Pancreas (tissue), 10 donors: ENCODE results near the gene SOCS3. TPM values are rescaled to one million over a fixed set of nuclear protein-coding genes. Genes with fewer than 3 reads are reported as not detected.

Source experiments
- ATAC-seq, 4 donors: fragments of 200-7000 bp; cut with Tn5 transposase; one replicate each; pipeline versions ENCODE4 v1.8.0 to v1.9.1; 2020; ENCODE audit warnings: mild to moderate bottlenecking in 4 of 4, moderate library complexity in 4 of 4
- DNase-seq, 6 donors: peaks; one replicate each; pipeline ENCODE4 v3.0.0-alpha.2; 2020
- FAIRE-seq: peaks from 2 replicates; lab custom pipeline; 2012; peaks lifted over from hg19 to GRCh38; lab: Jason Lieb, UNC
- H3K27ac ChIP-seq, 4 donors: fragments of 200-600 bp; sonication (generic); 1 replicate in 3 of 4; 2 replicates in 1 of 4; pipeline versions ENCODE4 v1.5.0 to v1.8.0; 2020
- H3K27me3 ChIP-seq, 4 donors: fragments of 200-600 bp; one replicate each; pipeline ENCODE4 v1.8.0; 2021
- H3K36me3 ChIP-seq, 3 donors: fragments of 200-600 bp; sonication (generic) in 1 of 3; one replicate each; pipeline versions ENCODE4 v1.5.0 to v1.8.0; 2020 to 2021
- H3K4me1 ChIP-seq, 3 donors: fragments of 200-600 bp; one replicate each; pipeline ENCODE4 v1.8.0; 2021
- H3K4me3 ChIP-seq, 4 donors: fragments of 200-600 bp; sonication (generic) in 2 of 4; one replicate each; pipeline versions ENCODE4 v1.5.0 to v1.8.0; 2020 to 2021
- H3K9me3 ChIP-seq, 4 donors: fragments of 200-600 bp; one replicate each; pipeline ENCODE4 v1.8.0; 2021
- WGBS, 2 donors: extraction: QIAGEN DNeasy Blood & Tissue Kit; methylation state at CpG; one replicate each; pipeline ENCODE4 v1.1.7; 2013; 5-methylcytosine and 5-hydroxymethylcytosine counted together
- intact Hi-C, 3 donors: fragments of 100-400 bp; cut with DNase I; formaldehyde crosslinking; loops; one replicate each; pipeline versions ENCODE4 v1.11.1 to v1.14.2; 2022
- polyA plus RNA-seq, 2 donors: library from polyadenylated mRNA; stranded (reverse); fragments of 200-250 nt; gene quantifications; one replicate each; pipeline ENCODE4 v1.2.3, GENCODE V29; 2013
- total RNA-seq, 6 donors: library from RNA; stranded (reverse); fragmentation: NEBNext Ultra II Directional in 4 of 6; extraction: Animal tissue kit (Norgen Biotek cat#: 25700) in 4 of 6; gene quantifications; one replicate each; pipeline versions ENCODE4 v1.2.1 to v1.2.4, GENCODE V29; 2021 to 2023
- TF ChIP-seq, protein P1 (sequence below), 4 donors: fragments of 200-600 bp; sonication (generic) in 3 of 4; IDR thresholded peaks; one replicate each; pipeline versions ENCODE4 v1.5.0 to v1.8.0; 2021; ENCODE audit warnings: antibody characterized with exemption in 4 of 4
- donor health status: healthy with polysubstance abuse.
- donor health status: DM: no; HTN: no; CAD: no; lungs with moderate emphysema.
- donor health status: DM: no; HTN: no; CAD: no.
- donor health status: control.
- donor health status: control.
- donor health status: Bipolar disorder and iron deficiency.
- donor health status: DM: yes; HTN: yes; CAD: no.
- donor health status: DM: no; HTN: no; CAD: no.
- donor health status: DM: no; HTN: no; CAD: no.
- donor health status: DM: yes; HTN: yes; CAD: no.

SOCS3 gene
- total and polyA plus RNA-seq, 8 donors, result 5.7 to 53.3 (median 22.8) TPM

GRCh38 chr17:78325076-78325687 lies 34.7 kb downstream of the SOCS3 start:
- Histone ChIP-seq H3K4me3 (no peak overlapping the region), H3K27me3 (no peaks in the 10 kb centered on the region), H3K36me3 (no peaks in the 10 kb centered on the region), H3K4me1 (no peaks in the 10 kb centered on the region), H3K27ac (peak overlapping the region in 2 of 4 donors; percentile 38 to 57), H3K9me3 (no peaks in the 10 kb centered on the region)
- TF ChIP-seq, protein P1, sequence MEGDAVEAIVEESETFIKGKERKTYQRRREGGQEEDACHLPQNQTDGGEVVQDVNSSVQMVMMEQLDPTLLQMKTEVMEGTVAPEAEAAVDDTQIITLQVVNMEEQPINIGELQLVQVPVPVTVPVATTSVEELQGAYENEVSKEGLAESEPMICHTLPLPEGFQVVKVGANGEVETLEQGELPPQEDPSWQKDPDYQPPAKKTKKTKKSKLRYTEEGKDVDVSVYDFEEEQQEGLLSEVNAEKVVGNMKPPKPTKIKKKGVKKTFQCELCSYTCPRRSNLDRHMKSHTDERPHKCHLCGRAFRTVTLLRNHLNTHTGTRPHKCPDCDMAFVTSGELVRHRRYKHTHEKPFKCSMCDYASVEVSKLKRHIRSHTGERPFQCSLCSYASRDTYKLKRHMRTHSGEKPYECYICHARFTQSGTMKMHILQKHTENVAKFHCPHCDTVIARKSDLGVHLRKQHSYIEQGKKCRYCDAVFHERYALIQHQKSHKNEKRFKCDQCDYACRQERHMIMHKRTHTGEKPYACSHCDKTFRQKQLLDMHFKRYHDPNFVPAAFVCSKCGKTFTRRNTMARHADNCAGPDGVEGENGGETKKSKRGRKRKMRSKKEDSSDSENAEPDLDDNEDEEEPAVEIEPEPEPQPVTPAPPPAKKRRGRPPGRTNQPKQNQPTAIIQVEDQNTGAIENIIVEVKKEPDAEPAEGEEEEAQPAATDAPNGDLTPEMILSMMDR (IDR thresholded peaks at IDR 0.05), result no peak
- DNase-seq (peak in 1 of 6 donors; percentile 32), ATAC-seq (peak in 3 of 4 donors; percentile 35 to 37 (median 37)), FAIRE-seq (no peak)
- whole genome bisulfite sequencing, 2 donors, result 80 to 87% methylated on average over 20 of the region's 20 CpGs
- intact Hi-C loops, result no loop called here

DNA sequence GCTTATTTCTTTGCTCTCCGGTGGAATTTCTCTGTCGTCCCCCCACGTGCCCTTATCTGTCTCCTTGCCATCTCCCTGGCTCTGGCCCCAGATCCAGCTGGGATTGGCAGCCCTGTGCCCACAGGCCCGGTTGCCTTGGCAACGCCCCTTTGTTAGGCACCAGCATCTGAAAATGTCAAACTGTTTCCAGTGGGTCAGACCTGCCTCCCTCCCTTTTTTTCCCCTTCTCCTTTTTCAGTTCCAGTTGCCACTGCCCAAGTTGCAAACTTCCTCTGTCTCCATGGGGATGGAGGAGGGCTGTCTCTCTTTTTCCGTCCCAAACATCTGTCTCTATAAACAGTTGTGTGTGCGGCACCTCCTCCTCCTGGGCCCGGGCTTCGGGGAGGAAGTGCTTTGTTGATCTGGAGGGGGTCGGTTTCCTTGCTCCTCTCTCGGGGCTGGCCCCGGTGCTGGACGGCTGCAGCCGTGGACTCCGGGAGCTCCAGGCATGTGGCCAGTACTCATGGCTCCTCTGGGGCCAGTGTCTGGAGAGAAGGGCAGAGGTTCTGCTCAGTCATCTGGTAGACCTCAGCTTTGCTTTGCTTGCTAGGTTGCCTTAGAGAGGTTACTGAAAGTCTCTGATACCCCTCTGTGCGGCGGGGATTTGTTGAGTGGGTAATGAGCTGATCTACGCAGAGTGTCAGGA lies 35.3 kb downstream of the SOCS3 start:
- intact Hi-C loops, result no loop called here
- 33% methylated on average over 18 of the region's 18 CpGs for WGBS, 2 donors
- ATAC-seq (peak in 3 of 4 donors; percentile 71 to 80 (median 73)), FAIRE-seq (no peak), DNase-seq (peak in 1 of 6 donors; percentile 37)
- H3K36me3 ChIP-seq, result no peaks in the 10 kb centered on the region
- no peaks in the 10 kb centered on the region for H3K27me3 ChIP-seq
- no peak overlapping the region for H3K4me3 ChIP-seq
- peak overlapping the region in 2 of 4 donors; percentile 38 to 57 for H3K27ac ChIP-seq
- H3K9me3 ChIP-seq, result no peaks in the 10 kb centered on the region
- TF ChIP-seq, protein P1 (IDR thresholded peaks at IDR 0.05), result no peak
- H3K4me1 ChIP-seq, result no peaks in the 10 kb centered on the region

DNA sequence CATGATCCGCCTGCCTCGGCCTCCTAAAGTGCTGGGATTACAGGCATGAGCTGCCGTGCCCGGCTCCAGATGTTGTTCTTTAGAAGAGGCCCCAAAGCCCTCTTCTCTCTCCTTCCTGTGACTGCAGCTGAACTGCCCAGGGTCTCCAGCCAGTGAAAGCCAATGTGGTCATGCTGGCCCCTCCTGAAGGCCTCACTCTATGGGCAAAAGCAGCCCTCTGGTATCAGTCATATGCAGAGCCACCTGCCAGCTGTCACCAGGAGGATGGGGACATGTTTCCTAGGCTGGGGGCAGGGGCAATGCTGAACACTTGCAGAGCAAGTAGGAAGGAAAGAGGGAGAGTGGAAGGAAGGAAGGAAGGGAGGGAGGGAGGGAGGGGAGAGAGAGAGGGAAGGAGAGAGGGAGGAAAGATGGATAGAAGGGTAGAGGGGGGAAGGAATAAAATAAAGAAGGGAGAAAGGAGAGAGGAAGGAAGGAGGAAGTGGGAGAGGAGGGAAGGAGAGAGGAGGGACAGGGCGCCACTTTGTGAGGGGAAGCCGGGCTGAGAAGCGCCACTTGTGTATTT lies 36.0 kb downstream of the SOCS3 start:
- H3K27me3 ChIP-seq, result no peaks in the 10 kb centered on the region
- intact Hi-C loops, result no loop called here
- no peak for DNase-seq
- H3K4me3 ChIP-seq, result no peak overlapping the region
- FAIRE-seq, result no peak
- H3K4me1 ChIP-seq, result no peaks in the 10 kb centered on the region
- no peaks in the 10 kb centered on the region for H3K36me3 ChIP-seq
- ATAC-seq, result peak in 2 of 4 donors; percentile 2 to 8
- no peaks in the 10 kb centered on the region for H3K9me3 ChIP-seq
- TF ChIP-seq, protein P1 (IDR thresholded peaks at IDR 0.05), result no peak
- peak overlapping the region in 2 of 4 donors; percentile 38 to 57 for H3K27ac ChIP-seq
- 71 to 72% methylated on average over 6 to 7 of the region's 7 CpGs for WGBS, 2 donors

DNA sequence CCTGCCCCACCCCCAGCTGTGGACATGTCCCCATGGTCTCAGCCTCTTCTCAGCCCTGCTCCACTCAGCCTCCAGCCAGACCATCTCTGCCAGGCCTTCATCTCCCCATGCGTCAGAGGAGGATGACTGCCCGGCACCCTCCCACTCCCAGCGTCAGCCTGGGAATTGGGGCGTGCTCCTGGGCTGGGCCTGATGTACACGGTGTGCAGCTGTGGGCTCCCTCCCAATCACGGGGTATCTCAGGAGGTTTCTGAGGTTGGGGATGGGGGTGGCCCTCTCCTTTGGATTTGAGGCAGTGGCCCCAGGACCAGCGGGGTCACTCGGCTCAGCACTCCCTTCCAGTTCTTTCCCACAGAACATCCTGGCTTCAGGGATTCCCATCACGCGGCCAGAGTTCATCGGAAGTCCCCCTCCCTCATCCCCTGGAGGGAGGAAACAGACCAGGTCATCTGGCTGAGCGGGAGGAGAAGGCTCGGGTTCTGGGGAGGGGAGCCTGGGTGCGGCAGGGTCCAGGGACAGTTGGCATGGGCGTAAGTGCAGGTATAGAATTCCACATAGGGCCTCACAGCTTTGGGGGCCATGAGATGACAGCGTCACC lies 36.9 kb downstream of the SOCS3 start:
- Histone ChIP-seq H3K4me3 (no peak overlapping the region), H3K27me3 (no peaks in the 10 kb centered on the region), H3K36me3 (no peaks in the 10 kb centered on the region), H3K9me3 (no peaks in the 10 kb centered on the region), H3K4me1 (peaks cover 0 to 2% (median 0%) of the 10 kb centered on the region in 3 donors), H3K27ac (peak overlapping the region in 1 of 4 donors; percentile 38)
- intact Hi-C loops, result no loop called here
- ATAC-seq (peak in 3 of 4 donors; percentile 2 to 40 (median 6)), FAIRE-seq (no peak), DNase-seq (peak in 1 of 6 donors; percentile 31)
- TF ChIP-seq, protein P1 (IDR thresholded peaks at IDR 0.05), result no peak
- 81% methylated on average over 16 of the region's 16 CpGs for WGBS, 2 donors
